Measurements from ENCODE around the gene GAREM1. TPM values are rescaled to one million over a fixed set of nuclear protein-coding genes. Genes with fewer than 3 reads are reported as not detected.

GAREM1 gene
- total and polyA plus RNA-seq, 2 of the 8 experiments (the other 6 are each of a cell fraction or from before 2014, with no cell fraction given): 3.6 to 9.2 TPM

DNA sequence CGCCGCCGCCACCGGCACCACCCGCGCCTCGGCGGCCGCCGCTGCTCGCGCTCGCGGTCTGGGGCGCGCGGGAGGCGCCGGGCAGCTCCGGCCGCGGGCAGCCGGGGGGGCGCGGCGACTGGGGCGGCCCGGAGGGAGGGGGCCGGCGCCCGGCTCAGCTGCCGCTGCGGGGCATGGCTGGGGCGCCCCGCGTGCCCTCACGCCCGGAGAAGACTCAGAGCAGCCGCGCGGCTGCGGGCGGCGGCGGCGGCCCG lies 295 bp downstream of the GAREM1 start:
- Histone ChIP-seq H2AFZ (ENCODE audit: low read length) (no peak overlapping the region), H3K4me2 (ENCODE audit: insufficient read depth in 1 of 2, low read depth in 2 of 2, low read length in 2 of 2) (peak overlapping the region; percentile 86 to 98; a peak in 3 of 4 replicates), H3K23ac (ENCODE audit: insufficient read length) (no peak overlapping the region), H4K5ac (ENCODE audit: insufficient read length, low read depth, low read length) (no peak overlapping the region), H3K27me3 (replicated peaks in 1 of 4; ENCODE audit: control insufficient read depth in 3 of 4, extremely low read depth in 1 of 4, insufficient read depth in 3 of 4, low read length in 3 of 4) (peaks cover 0 to 14% (median 9%) of the 10 kb centered on the region in 4 experiments; a peak in 4 of 7 replicates), H2BK12ac (ENCODE audit: low read depth, low read length) (no peak overlapping the region), H2BK15ac (ENCODE audit: low read length) (no peak overlapping the region), H4K20me1 (replicated peaks in 1 of 2; ENCODE audit: control insufficient read depth in 1 of 2, insufficient read depth in 2 of 2, low read length in 2 of 2) (peaks cover 0 to 6% of the 10 kb centered on the region in 2 experiments), H3K4ac (replicated peaks; ENCODE audit: insufficient read length, low read depth, low read length) (no peak overlapping the region), H4K8ac (ENCODE audit: extremely low read depth, insufficient read depth, low read length) (peak overlapping the region; percentile 66), H3K27ac (ENCODE audit: low read depth, low read length) (peak overlapping the region; percentile 70; the same call in 1 of the 2 replicates), H4K91ac (replicated peaks; ENCODE audit: insufficient read length, low read length) (no peak overlapping the region), H3K9me3 (ENCODE audit: insufficient read depth in 2 of 2, low read depth in 1 of 2, low read length in 1 of 2) (no peaks in the 10 kb centered on the region), H3K9ac (replicated peaks in 1 of 4; ENCODE audit: extremely low read depth in 1 of 4, low read depth in 3 of 4, low read length in 3 of 4) (peak overlapping the region in 3 of 4 experiments; percentile 40 to 89 (median 64); a peak in 3 of 7 replicates), H2BK5ac (ENCODE audit: low read depth, low read length) (no peak overlapping the region), H2BK120ac (replicated peaks; ENCODE audit: low read depth, low read length) (no peak overlapping the region), H3K79me2 (ENCODE audit: control insufficient read depth in 1 of 2, insufficient read depth in 2 of 2, low read length in 2 of 2) (peaks cover 0 to 38% of the 10 kb centered on the region in 2 experiments; a peak in 2 of 4 replicates), H3K56ac (replicated peaks; ENCODE audit: insufficient read length, low read depth, low read length) (no peak overlapping the region), H3K36me3 (ENCODE audit: control insufficient read depth in 2 of 4, insufficient read depth in 4 of 4, low read length in 3 of 4) (no peaks in the 10 kb centered on the region), H2BK20ac (ENCODE audit: low read length) (no peak overlapping the region), H3K23me2 (ENCODE audit: low read depth, low read length) (peaks cover 15% of the 10 kb centered on the region), H2AK5ac (ENCODE audit: low read depth, low read length) (no peak overlapping the region), H3K18ac (ENCODE audit: extremely low read depth, low read length) (no peak overlapping the region), H3K14ac (ENCODE audit: insufficient read length) (no peak overlapping the region), H3K79me1 (ENCODE audit: low read depth, low read length) (peaks cover 7% of the 10 kb centered on the region; the same call in 1 of the 2 replicates), H3K4me1 (replicated peaks in 1 of 4; ENCODE audit: control insufficient read depth in 3 of 4, insufficient read depth in 4 of 4, low read length in 3 of 4) (peaks cover 4 to 16% (median 7%) of the 10 kb centered on the region in 4 experiments), H3K4me3 (ENCODE audit: extremely low read depth in 1 of 4, insufficient read depth in 2 of 4, low read depth in 3 of 4, low read length in 4 of 4) (peak overlapping the region; percentile 87 to 98 (median 90))
- DNase-seq (ENCODE audit: low read depth in 1 of 2, low spot score in 2 of 2): no peak
- ChIA-PET CTCF (ENCODE audit: partially characterized antibody) (interaction anchor here (0.7 to 4.1 kb wide), 16 partner anchors 9 to 371 kb away, joined by 3 to 30 read pairs (median 4); no protein-coding TSS in a partner anchor), POLR2A (ENCODE audit: partially characterized antibody) (interaction anchor here (0.8 to 2.4 kb wide), 8 partner anchors 10 to 199 kb away, joined by 3 to 8 read pairs (median 4); no protein-coding TSS in a partner anchor)
- no peak for FAIRE-seq
- WGBS, 2 experiments (ENCODE audit: extremely low coverage in 1 of 2, insufficient coverage in 1 of 2, insufficient read length in 1 of 2, insufficient replicate concordance in 2 of 2, low coverage in 1 of 2, low lambda C conversion rate in 2 of 2, missing lambda C conversion rate in 1 of 2): no CpG with 5 or more reads among the region's 47 CpGs
- TF ChIP-seq RNF2 (IDR thresholded peaks at IDR 0.05; ENCODE audit: borderline replicate concordance, low read depth, low read length, missing control alignments, poor library complexity, severe bottlenecking): no peak
- no peak for TF ChIP-seq SP1 (IDR thresholded peaks at IDR 0.05; ENCODE audit: low read depth, low read length)
- TF ChIP-seq CTBP2 (IDR thresholded peaks at IDR 0.05; ENCODE audit: borderline replicate concordance, insufficient read depth, insufficient read length, low read length): no peak
- no peak for TF ChIP-seq TAF1 (IDR thresholded peaks at IDR 0.05; ENCODE audit: low read depth, low read length)
- TF ChIP-seq POLR2AphosphoS5 (IDR thresholded peaks at IDR 0.05; ENCODE audit: low read depth, low read length): no peak
- TF ChIP-seq JUND (IDR thresholded peaks at IDR 0.05; ENCODE audit: low read length): no peak
- TF ChIP-seq, protein P1, sequence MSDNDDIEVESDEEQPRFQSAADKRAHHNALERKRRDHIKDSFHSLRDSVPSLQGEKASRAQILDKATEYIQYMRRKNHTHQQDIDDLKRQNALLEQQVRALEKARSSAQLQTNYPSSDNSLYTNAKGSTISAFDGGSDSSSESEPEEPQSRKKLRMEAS (IDR thresholded peaks at IDR 0.05): no peak
- TF ChIP-seq ASH2L (IDR thresholded peaks at IDR 0.05; ENCODE audit: low read length): no peak
- no peak for TF ChIP-seq SIRT6 (IDR thresholded peaks at IDR 0.05; ENCODE audit: low read length)
- no peak for TF ChIP-seq SRF (IDR thresholded peaks at IDR 0.05; ENCODE audit: low read depth, low read length)
- TF ChIP-seq BACH1 (IDR thresholded peaks at IDR 0.05; ENCODE audit: low read length): no peak
- no peak for TF ChIP-seq POLR2A (IDR thresholded peaks at IDR 0.05; ENCODE audit: control extremely low read depth in 1 of 2, low read depth in 2 of 2, low read length in 2 of 2)
- no peak for TF ChIP-seq TBP (IDR thresholded peaks at IDR 0.05; ENCODE audit: low read depth, low read length)
- no peak for TF ChIP-seq KDM5A (IDR thresholded peaks at IDR 0.05; ENCODE audit: low read length)

Measured in H1 (cell line).